Measurements from ENCODE around the gene MAGED4. TPM values are rescaled to one million over a fixed set of nuclear protein-coding genes. Genes with fewer than 3 reads are reported as not detected.

The MAGED4 gene
- total RNA-seq: 64.9 and 149 TPM in 2 replicates

GRCh38 chrX:52184440-52185077 is at the start of gene MAGED4:
Gene MAGED4, plus strand, starts transcription at chrX:52184888. Its CDS starts 1,035 bp downstream, at chrX:52185923.

Other genes with a start within 250 kb of the MAGED4 start
- gene MAGED4B, start 115.7 kb upstream of the MAGED4 start, total RNA-seq: 58.6 and 63.1 TPM in 2 replicates
- gene XAGE2, start 184.1 kb downstream of the MAGED4 start, total RNA-seq: not detected in 2 replicates

Measured in epithelial cell of alveolus of lung (primary cell).